Activated T-cell treated with anti-CD3 and anti-CD28 coated beads, Interleukin-2, amount 50 U/mL, for 48 hours (primary cell): ENCODE measurements around the gene S100G.

Experiments
- DNase-seq, 2 experiments: peaks; one replicate each; pipeline ENCODE4 v3.0.0-alpha.2; 2020

The S100G gene

GRCh38 chrX:16651391-16652024, 1.6 kb downstream of the S100G start:
- no peak for DNase-seq

GRCh38 chrX:16653424-16653823, 3.5 kb downstream of the S100G start:
- DNase-seq, result no peak

GRCh38 chrX:16654093-16654492, 4.1 kb downstream of the S100G start:
- no peak for DNase-seq

GRCh38 chrX:16658284-16658683, 8.3 kb downstream of the S100G start:
- no peak for DNase-seq

- DNase-seq, result no peak
Measured at GRCh38 chrX:16659321-16659720, 9.4 kb downstream of the S100G start.

GRCh38 chrX:16661495-16661894, 11.5 kb downstream of the S100G start:
- no peak for DNase-seq

GRCh38 chrX:16662402-16662801, 12.4 kb downstream of the S100G start:
- DNase-seq, result no peak

GRCh38 chrX:16664074-16664473, 14.1 kb downstream of the S100G start:
- DNase-seq, result no peak

GRCh38 chrX:16664626-16665025, 14.7 kb downstream of the S100G start:
- no peak for DNase-seq

- no peak for DNase-seq
Measured at GRCh38 chrX:16665089-16665488, 15.1 kb downstream of the S100G start.

GRCh38 chrX:16666541-16666940, 16.6 kb downstream of the S100G start:
- DNase-seq, result no peak

- DNase-seq, result no peak
Measured at GRCh38 chrX:16671005-16671404, 21.0 kb downstream of the S100G start.

- no peak for DNase-seq
Measured at GRCh38 chrX:16678689-16679088, 28.7 kb downstream of the S100G start.

GRCh38 chrX:16683007-16683664, 33.2 kb downstream of the S100G start:
- DNase-seq, result no peak

GRCh38 chrX:16687514-16687913, 37.6 kb downstream of the S100G start:
- no peak for DNase-seq

- DNase-seq, result peak; percentile 81 to 84
Measured at GRCh38 chrX:16695079-16695676, 45.2 kb downstream of the S100G start.

GRCh38 chrX:16696956-16697355, 47.0 kb downstream of the S100G start:
- no peak for DNase-seq

- DNase-seq, result no peak
Measured at GRCh38 chrX:16699389-16699788, 49.4 kb downstream of the S100G start.

- DNase-seq, result no peak
Measured at GRCh38 chrX:16700734-16701133, 50.8 kb downstream of the S100G start.

GRCh38 chrX:16702700-16703599, 53.0 kb downstream of the S100G start:
- DNase-seq, result no peak
